Loucy (cell line): ENCODE measurements around the gene INSIG2.

ENCODE experiments used
- H2AFZ ChIP-seq: fragments of 200-600 bp; sonication (generic); 2 replicates; pipeline ENCODE4 v1.6.0; 2016; ENCODE audit warnings: antibody characterized with exemption, mild to moderate bottlenecking, low read length, moderate library complexity
- H3F3A ChIP-seq: fragments of 200-600 bp; 2 replicates; pipeline ENCODE4 v1.6.0; 2016; ENCODE audit warnings: antibody characterized with exemption, low read depth, mild to moderate bottlenecking
- H3K27me3 ChIP-seq: fragments of 200-600 bp; sonication (generic); 2 replicates; pipeline ENCODE4 v1.6.1; 2014; ENCODE audit warnings: low read length, mild to moderate bottlenecking; ENCODE audit not compliant: insufficient read depth, poor library complexity, severe bottlenecking
- H3K36me3 ChIP-seq: fragments of 200-600 bp; sonication (generic); 2 replicates; pipeline ENCODE4 v1.6.1; 2016; ENCODE audit warnings: low read length; ENCODE audit not compliant: insufficient read depth
- H3K4me1 ChIP-seq: fragments of 200-600 bp; sonication (generic); 2 replicates; pipeline ENCODE4 v1.5.1; 2014; ENCODE audit warnings: low read length, mild to moderate bottlenecking; ENCODE audit not compliant: insufficient read depth, poor library complexity, severe bottlenecking
- H3K4me2 ChIP-seq: fragments of 200-600 bp; sonication (generic); 2 replicates; pipeline ENCODE4 v1.6.0; 2014; ENCODE audit warnings: antibody characterized with exemption, low read length, low read depth, mild to moderate bottlenecking; ENCODE audit not compliant: poor library complexity, severe bottlenecking
- H3K4me3 ChIP-seq: fragments of 200-600 bp; sonication (generic); 2 replicates; pipeline ENCODE4 v1.5.1; 2014; ENCODE audit warnings: low read length, mild to moderate bottlenecking, mixed read lengths; ENCODE audit not compliant: poor library complexity, severe bottlenecking
- H3K79me2 ChIP-seq: fragments of 200-600 bp; sonication (generic); 2 replicates; pipeline ENCODE4 v1.6.1; 2014; ENCODE audit warnings: low read length; ENCODE audit not compliant: insufficient read depth
- H3K9ac ChIP-seq: fragments of 200-600 bp; sonication (generic); 2 replicates; pipeline ENCODE4 v1.6.0; 2014; ENCODE audit warnings: mild to moderate bottlenecking, low read depth, low read length, moderate library complexity; ENCODE audit not compliant: poor library complexity, severe bottlenecking
- H3K9me2 ChIP-seq: fragments of 200-600 bp; sonication (generic); replicated peaks from 2 replicates; pipeline ENCODE4 v1.6.1; 2016; ENCODE audit warnings: low read depth, low read length, mixed read lengths
- H3K9me3 ChIP-seq: fragments of 200-600 bp; sonication (generic); 2 replicates; pipeline ENCODE4 v1.6.1; 2014; ENCODE audit warnings: mild to moderate bottlenecking, antibody characterized with exemption, low read length, low read depth; ENCODE audit not compliant: insufficient read depth
- H4K20me1 ChIP-seq: fragments of 200-600 bp; sonication (generic); 2 replicates; pipeline ENCODE4 v1.6.0; 2014; ENCODE audit warnings: antibody characterized with exemption, low read length, mild to moderate bottlenecking; ENCODE audit not compliant: insufficient read depth, poor library complexity, severe bottlenecking
- EZH2phosphoT487 ChIP-seq: fragments of 200-600 bp; IDR thresholded peaks from 2 replicates; pipeline ENCODE4 v1.6.1; 2018; ENCODE audit warnings: antibody characterized with exemption, mild to moderate bottlenecking, moderate library complexity, borderline replicate concordance
- TF ChIP-seq, protein P1 (sequence below): fragments of 200-600 bp; sonication (generic); conservative IDR thresholded peaks from 2 replicates; pipeline ENCODE4 v1.5.1; 2014; ENCODE audit warnings: mild to moderate bottlenecking, antibody characterized with exemption, low read length

The INSIG2 gene

DNA sequence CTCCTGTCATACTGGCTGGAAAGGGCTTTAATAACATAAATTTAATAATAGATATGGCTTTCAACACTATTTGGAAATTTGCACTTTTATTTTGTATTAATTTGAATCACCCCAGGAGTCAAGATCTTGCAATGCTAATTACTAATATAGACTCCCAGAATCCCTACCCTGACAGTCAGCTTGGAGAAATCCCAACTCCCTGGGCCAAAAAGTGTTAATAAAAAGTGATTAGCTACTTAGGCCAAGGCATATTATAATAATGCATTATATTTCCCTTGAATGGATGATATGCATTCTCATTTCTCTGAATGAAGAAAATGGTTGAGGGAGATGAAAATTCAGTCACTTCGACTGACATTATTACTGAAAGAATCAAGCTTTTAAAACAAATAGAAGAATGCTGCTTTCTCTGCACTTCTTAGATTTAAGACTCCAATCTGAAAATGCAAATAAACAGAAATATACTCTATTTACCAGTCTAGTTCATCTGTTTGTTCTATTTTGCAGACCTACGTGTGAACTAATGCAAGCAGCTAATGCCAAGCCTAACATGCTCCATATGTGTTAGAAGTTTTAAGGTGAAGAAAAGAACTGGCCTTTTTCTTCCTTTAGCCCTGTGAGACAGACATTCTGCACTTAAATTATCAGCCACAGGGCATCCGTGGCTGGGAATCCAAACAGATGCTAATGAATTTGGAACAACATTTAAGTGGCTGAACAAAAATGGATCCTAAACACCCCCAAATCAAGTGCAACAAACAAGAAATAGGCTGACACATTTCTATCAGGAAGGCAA is 33.9 kb upstream of the INSIG2 start:
- no peaks in the 10 kb centered on the region for H3K9me3 ChIP-seq
- H3K9me2 ChIP-seq = no peaks in the 10 kb centered on the region
- H3K4me1 ChIP-seq = peaks cover 29% of the 10 kb centered on the region
- no peaks in the 10 kb centered on the region for H3K27me3 ChIP-seq
- no peaks in the 10 kb centered on the region for H3K36me3 ChIP-seq
- no peaks in the 10 kb centered on the region for H4K20me1 ChIP-seq
- H3K79me2 ChIP-seq = no peaks in the 10 kb centered on the region
- H3K9ac ChIP-seq = no peak overlapping the region
- H2AFZ ChIP-seq = no peak overlapping the region
- no peak overlapping the region for H3K4me2 ChIP-seq
- TF ChIP-seq EZH2phosphoT487 = no peak
- TF ChIP-seq, protein P1, sequence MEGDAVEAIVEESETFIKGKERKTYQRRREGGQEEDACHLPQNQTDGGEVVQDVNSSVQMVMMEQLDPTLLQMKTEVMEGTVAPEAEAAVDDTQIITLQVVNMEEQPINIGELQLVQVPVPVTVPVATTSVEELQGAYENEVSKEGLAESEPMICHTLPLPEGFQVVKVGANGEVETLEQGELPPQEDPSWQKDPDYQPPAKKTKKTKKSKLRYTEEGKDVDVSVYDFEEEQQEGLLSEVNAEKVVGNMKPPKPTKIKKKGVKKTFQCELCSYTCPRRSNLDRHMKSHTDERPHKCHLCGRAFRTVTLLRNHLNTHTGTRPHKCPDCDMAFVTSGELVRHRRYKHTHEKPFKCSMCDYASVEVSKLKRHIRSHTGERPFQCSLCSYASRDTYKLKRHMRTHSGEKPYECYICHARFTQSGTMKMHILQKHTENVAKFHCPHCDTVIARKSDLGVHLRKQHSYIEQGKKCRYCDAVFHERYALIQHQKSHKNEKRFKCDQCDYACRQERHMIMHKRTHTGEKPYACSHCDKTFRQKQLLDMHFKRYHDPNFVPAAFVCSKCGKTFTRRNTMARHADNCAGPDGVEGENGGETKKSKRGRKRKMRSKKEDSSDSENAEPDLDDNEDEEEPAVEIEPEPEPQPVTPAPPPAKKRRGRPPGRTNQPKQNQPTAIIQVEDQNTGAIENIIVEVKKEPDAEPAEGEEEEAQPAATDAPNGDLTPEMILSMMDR = no peak
- H3F3A ChIP-seq = peaks cover 3% of the 10 kb centered on the region; the same call in 1 of the 2 replicates
- no peak overlapping the region for H3K4me3 ChIP-seq

DNA sequence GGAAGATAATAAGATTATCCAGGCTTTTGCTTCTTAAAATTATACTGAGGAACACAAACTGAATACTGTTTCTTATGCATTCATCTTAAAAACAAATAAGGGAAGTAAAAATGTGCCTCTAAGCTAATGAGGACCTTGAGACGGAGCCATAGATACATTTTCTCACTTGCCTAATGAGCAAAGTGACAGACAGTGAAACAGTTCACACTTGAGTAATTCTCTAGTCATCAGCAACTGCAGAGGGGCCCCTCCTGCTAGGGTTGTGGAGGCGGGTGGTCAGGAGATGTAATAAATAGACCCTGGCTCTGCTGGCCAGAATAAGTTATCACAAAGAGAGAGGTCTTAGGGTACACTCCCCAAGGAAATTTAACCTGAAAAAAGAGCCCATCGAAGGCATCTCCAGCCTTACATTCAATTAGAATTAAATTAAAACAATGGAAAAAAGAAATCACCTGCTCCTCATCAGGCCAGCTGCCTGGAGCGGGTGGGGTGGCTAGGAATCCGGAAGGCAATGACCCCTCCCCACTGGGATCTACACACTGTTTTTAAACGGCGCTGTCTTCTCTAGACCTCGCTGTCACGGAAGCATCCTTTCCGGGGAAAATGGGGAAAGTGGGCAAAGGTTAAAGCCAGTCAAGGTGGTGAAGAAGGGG is 32.6 kb upstream of the INSIG2 start:
- no peak overlapping the region for H3K9ac ChIP-seq
- no peaks in the 10 kb centered on the region for H3K36me3 ChIP-seq
- no peaks in the 10 kb centered on the region for H3K79me2 ChIP-seq
- no peak overlapping the region for H3K4me2 ChIP-seq
- peaks cover 29% of the 10 kb centered on the region for H3K4me1 ChIP-seq
- H4K20me1 ChIP-seq = no peaks in the 10 kb centered on the region
- no peak for TF ChIP-seq EZH2phosphoT487
- TF ChIP-seq, protein P1 = no peak
- H3K4me3 ChIP-seq = no peak overlapping the region
- H3K9me2 ChIP-seq = no peaks in the 10 kb centered on the region
- no peaks in the 10 kb centered on the region for H3K27me3 ChIP-seq
- H2AFZ ChIP-seq = no peak overlapping the region
- H3F3A ChIP-seq = no peaks in the 10 kb centered on the region
- no peaks in the 10 kb centered on the region for H3K9me3 ChIP-seq

DNA sequence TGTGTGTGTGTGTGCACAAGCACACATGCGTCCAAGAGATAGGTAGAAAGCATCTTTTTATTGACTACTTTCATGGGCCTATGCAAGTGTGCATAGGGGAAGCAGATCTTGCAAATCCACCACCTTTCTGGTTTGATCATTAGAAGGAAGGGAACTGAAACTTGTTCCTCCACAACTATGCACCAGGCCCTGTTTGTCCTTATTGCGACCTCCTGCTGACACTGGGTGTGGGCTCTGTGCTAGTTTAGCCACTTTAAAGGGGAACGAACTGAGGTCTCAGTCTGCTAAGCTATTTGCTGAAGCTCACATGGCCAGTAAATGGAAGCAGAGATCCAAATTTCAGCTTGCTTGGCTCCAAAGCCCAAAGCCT is 32.1 kb upstream of the INSIG2 start:
- Histone ChIP-seq H3K4me1 (peaks cover 29% of the 10 kb centered on the region), H3K9me3 (no peaks in the 10 kb centered on the region), H3K4me2 (no peak overlapping the region), H3K36me3 (no peaks in the 10 kb centered on the region), H2AFZ (no peak overlapping the region), H3F3A (no peaks in the 10 kb centered on the region), H3K9ac (no peak overlapping the region), H3K9me2 (no peaks in the 10 kb centered on the region), H3K4me3 (no peak overlapping the region), H3K27me3 (no peaks in the 10 kb centered on the region), H4K20me1 (no peaks in the 10 kb centered on the region), H3K79me2 (no peaks in the 10 kb centered on the region)
- TF ChIP-seq, protein P1 = no peak
- no peak for TF ChIP-seq EZH2phosphoT487
